SK-N-SH treated with all-trans-retinoic acid at 6 μM for 48 hours (cell line): ENCODE data around the gene FAM114A2.
"Not testable (repeated sequence)": the region's sequence is repeated elsewhere in the genome, so short reads cannot be mapped to it uniquely, and the experiment has no call there.

Experiments used
- ATAC-seq: fragments of 200-7000 bp; cut with Tn5 transposase; 3 replicates; pipeline ENCODE4 v1.9.1; 2020; ENCODE audit warnings: mild to moderate bottlenecking, moderate library complexity
- ARNTL ChIP-seq: fragments of 450-650 bp; formaldehyde crosslinking; IDR thresholded peaks from 2 replicates; pipeline ENCODE4 v1.5.0; 2020; ENCODE audit warnings: low read depth, mild to moderate bottlenecking, moderate library complexity, borderline replicate concordance
- BACH2 ChIP-seq: fragments of 250-450 bp; sonication (Bioruptor Pico); IDR thresholded peaks from 2 replicates; pipeline ENCODE4 v1.9.0; 2021; ENCODE audit warnings: mild to moderate bottlenecking, borderline replicate concordance
- CSDC2 ChIP-seq: fragments of 250-450 bp; sonication (Bioruptor Pico); IDR thresholded peaks from 2 replicates; pipeline ENCODE4 v1.5.0; 2020; ENCODE audit warnings: mild to moderate bottlenecking, moderate library complexity
- CSRNP3 ChIP-seq: fragments of 250-450 bp; sonication (Bioruptor Pico); IDR thresholded peaks from 2 replicates; pipeline ENCODE4 v1.5.1; 2021; ENCODE audit warnings: mild to moderate bottlenecking, moderate library complexity
- ESRRG ChIP-seq: fragments of 250-450 bp; sonication (Bioruptor Pico); IDR thresholded peaks from 2 replicates; pipeline ENCODE4 v1.6.1; 2021; ENCODE audit warnings: mild to moderate bottlenecking
- GLIS3 ChIP-seq: fragments of 250-450 bp; sonication (Bioruptor Pico); IDR thresholded peaks from 2 replicates; pipeline ENCODE4 v1.5.0; 2020; ENCODE audit warnings: mild to moderate bottlenecking, moderate library complexity
- ISL1 ChIP-seq: fragments of 250-450 bp; sonication (Bioruptor Pico); IDR thresholded peaks from 2 replicates; pipeline ENCODE4 v2.1.2; 2022; ENCODE audit warnings: mild to moderate bottlenecking, moderate library complexity
- OSR1 ChIP-seq: fragments of 250-450 bp; sonication (Bioruptor Pico); IDR thresholded peaks from 2 replicates; pipeline ENCODE4 v1.8.0; 2022; ENCODE audit warnings: moderate library complexity, mild to moderate bottlenecking, inconsistent platforms
- PATZ1 ChIP-seq: fragments of 250-450 bp; sonication (Bioruptor Pico); IDR thresholded peaks from 2 replicates; pipeline ENCODE4 v1.8.0; 2020; ENCODE audit warnings: mild to moderate bottlenecking, moderate library complexity, borderline replicate concordance
- SNAI2 ChIP-seq: fragments of 250-450 bp; sonication (Bioruptor Pico); IDR thresholded peaks from 2 replicates; pipeline ENCODE4 v1.5.0; 2020; ENCODE audit warnings: mild to moderate bottlenecking, moderate library complexity
- TCF4 ChIP-seq: fragments of 250-450 bp; sonication (Bioruptor Pico); IDR thresholded peaks from 2 replicates; pipeline ENCODE4 v1.8.0; 2021; ENCODE audit warnings: mild to moderate bottlenecking, moderate library complexity, borderline replicate concordance
- TSHZ2 ChIP-seq: fragments of 250-450 bp; sonication (Bioruptor Pico); IDR thresholded peaks from 2 replicates; pipeline ENCODE4 v1.5.0; 2020; ENCODE audit warnings: mild to moderate bottlenecking, moderate library complexity
- ZC3H10 ChIP-seq: fragments of 250-450 bp; sonication (Bioruptor Pico); IDR thresholded peaks from 2 replicates; pipeline ENCODE4 v1.5.1; 2021; ENCODE audit warnings: mild to moderate bottlenecking, moderate library complexity
- ZFP3 ChIP-seq: fragments of 250-450 bp; sonication (Bioruptor Pico); IDR thresholded peaks from 2 replicates; pipeline ENCODE4 v1.5.0; 2020; ENCODE audit warnings: mild to moderate bottlenecking, moderate library complexity
- ZFP30 ChIP-seq: fragments of 450-650 bp; formaldehyde crosslinking; IDR thresholded peaks from 2 replicates; pipeline ENCODE4 v1.5.0; 2022; ENCODE audit warnings: mild to moderate bottlenecking, moderate library complexity
- ZNF565 ChIP-seq: fragments of 450-650 bp; formaldehyde crosslinking; conservative IDR thresholded peaks from 2 replicates; pipeline ENCODE4 v1.5.0; 2020; ENCODE audit warnings: low read depth, mild to moderate bottlenecking, moderate library complexity
- ZNF8 ChIP-seq: fragments of 450-650 bp; formaldehyde crosslinking; IDR thresholded peaks from 2 replicates; pipeline ENCODE4 v1.5.0; 2020; ENCODE audit warnings: mild to moderate bottlenecking, moderate library complexity
- TF ChIP-seq, protein P1 (sequence below): fragments of 250-450 bp; sonication (Bioruptor Pico); IDR thresholded peaks from 2 replicates; pipeline ENCODE4 v1.5.1; 2020; ENCODE audit warnings: low read depth, mild to moderate bottlenecking, moderate library complexity

The FAM114A2 gene

DNA sequence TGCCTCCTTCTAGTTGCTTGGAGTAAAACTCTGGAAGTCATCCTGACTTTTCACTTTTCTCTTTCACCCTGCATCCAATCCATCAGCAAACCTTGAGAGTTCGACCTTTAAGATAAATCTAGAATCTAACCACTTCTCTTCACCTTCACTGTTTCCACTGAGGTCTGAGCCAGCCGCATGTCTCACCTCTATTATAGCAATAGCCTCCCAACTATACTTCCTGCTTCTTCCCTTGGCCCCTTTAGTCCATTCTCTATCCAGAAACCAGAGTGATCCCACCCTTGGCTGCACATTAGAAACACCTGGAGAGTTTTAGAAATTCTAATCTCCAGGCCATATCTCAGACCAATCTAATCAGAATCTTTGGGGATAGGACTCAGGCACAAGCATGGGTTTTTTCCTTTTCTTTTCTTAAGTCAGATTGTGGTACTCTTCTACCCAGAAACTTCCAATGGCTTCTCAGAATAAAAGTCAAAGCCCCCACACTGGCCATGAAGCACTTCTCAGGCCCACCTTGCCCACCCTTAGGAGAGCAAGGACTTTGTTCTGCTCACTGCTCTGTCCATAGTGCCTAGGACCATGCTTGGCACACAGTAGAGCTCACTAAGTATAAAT lies 33.2 kb upstream of the FAM114A2 start (continued):
- TF ChIP-seq, protein P1, sequence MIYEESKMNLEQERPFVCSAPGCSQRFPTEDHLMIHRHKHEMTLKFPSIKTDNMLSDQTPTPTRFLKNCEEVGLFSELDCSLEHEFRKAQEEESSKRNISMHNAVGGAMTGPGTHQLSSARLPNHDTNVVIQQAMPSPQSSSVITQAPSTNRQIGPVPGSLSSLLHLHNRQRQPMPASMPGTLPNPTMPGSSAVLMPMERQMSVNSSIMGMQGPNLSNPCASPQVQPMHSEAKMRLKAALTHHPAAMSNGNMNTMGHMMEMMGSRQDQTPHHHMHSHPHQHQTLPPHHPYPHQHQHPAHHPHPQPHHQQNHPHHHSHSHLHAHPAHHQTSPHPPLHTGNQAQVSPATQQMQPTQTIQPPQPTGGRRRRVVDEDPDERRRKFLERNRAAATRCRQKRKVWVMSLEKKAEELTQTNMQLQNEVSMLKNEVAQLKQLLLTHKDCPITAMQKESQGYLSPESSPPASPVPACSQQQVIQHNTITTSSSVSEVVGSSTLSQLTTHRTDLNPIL (CRISPR knock-in tag), result no peak
- TF ChIP-seq ZNF565 (CRISPR knock-in tag) (no peak), ARNTL (CRISPR knock-in tag) (no peak), ZC3H10 (CRISPR knock-in tag) (no peak), GLIS3 (CRISPR knock-in tag) (no peak), BACH2 (CRISPR knock-in tag) (no peak), CSDC2 (CRISPR knock-in tag) (no peak), ZFP30 (CRISPR knock-in tag) (no peak), CSRNP3 (CRISPR knock-in tag) (no peak)

GRCh38 chr5:154069854-154070253 lies 31.1 kb upstream of the FAM114A2 start:
- not testable (repeated sequence) for ATAC-seq

DNA sequence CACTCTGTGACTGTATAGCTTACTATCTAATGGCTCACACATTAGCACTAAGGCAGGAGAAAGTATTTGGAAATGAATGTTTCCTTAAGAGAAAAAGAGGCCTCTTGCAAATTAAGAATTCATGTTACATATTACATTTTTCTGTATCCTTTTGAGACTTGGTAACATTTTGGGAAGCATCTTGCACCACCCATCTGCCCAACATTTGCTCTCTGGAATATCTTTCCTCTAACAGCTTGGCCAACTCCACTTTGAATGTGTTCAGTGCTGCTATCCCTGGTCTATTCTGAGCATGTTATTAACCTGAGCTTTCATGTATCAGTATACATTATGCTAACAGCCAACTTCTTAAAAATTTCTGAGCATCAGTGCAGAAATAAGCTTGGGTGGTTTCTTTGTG lies 27.3 kb upstream of the FAM114A2 start:
- no peak for ATAC-seq
- TF ChIP-seq TCF4 (CRISPR knock-in tag) (no peak), ZNF8 (no peak), ZNF565 (CRISPR knock-in tag) (no peak), CSDC2 (CRISPR knock-in tag) (no peak), ISL1 (no peak), ZC3H10 (CRISPR knock-in tag) (no peak), ZFP3 (CRISPR knock-in tag) (no peak)
- TF ChIP-seq, protein P1 (CRISPR knock-in tag), result no peak
- TF ChIP-seq, all 23 proteins: peak for 0

DNA sequence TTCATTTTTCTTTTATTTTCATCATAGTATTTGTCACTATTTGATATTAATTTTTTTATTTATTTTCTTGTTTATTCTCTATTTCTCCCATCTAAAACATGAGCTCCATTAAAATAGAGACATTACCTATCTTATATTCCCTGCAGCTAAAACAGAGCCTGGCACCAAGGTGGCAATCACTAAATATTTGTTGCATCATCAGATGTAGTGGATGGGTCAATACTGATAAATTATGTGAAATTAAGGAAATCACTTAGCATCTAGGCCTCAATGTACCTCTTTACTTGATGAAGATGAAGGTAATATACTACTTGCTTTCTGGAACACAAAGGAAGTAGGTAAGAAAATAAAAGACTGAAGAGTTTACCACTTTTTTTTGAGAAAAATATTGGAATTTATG lies 24.7 kb upstream of the FAM114A2 start:
- ATAC-seq, result no peak
- TF ChIP-seq PATZ1 (CRISPR knock-in tag), result no peak
- no peak for TF ChIP-seq ARNTL (CRISPR knock-in tag)
- TF ChIP-seq OSR1 (CRISPR knock-in tag), result no peak
- TF ChIP-seq ZFP30 (CRISPR knock-in tag), result no peak
- no peak for TF ChIP-seq ESRRG (CRISPR knock-in tag)
- TF ChIP-seq TSHZ2 (CRISPR knock-in tag), result no peak
- TF ChIP-seq, protein P1 (CRISPR knock-in tag), result no peak
- no peak for TF ChIP-seq ZC3H10 (CRISPR knock-in tag)
- no peak for TF ChIP-seq SNAI2 (CRISPR knock-in tag)
